ENCODE data around the gene CCDC190. TPM values are rescaled to one million over a fixed set of nuclear protein-coding genes. Genes with fewer than 3 reads are reported as not detected.
A peak's percentile ranks its signal among the peaks of the same experiment; 100 is the strongest.

CCDC190 gene
- total and polyA plus RNA-seq, 2 of the 13 experiments (the other 11 are each of a cell fraction or from before 2014, with no cell fraction given): not detected

DNA sequence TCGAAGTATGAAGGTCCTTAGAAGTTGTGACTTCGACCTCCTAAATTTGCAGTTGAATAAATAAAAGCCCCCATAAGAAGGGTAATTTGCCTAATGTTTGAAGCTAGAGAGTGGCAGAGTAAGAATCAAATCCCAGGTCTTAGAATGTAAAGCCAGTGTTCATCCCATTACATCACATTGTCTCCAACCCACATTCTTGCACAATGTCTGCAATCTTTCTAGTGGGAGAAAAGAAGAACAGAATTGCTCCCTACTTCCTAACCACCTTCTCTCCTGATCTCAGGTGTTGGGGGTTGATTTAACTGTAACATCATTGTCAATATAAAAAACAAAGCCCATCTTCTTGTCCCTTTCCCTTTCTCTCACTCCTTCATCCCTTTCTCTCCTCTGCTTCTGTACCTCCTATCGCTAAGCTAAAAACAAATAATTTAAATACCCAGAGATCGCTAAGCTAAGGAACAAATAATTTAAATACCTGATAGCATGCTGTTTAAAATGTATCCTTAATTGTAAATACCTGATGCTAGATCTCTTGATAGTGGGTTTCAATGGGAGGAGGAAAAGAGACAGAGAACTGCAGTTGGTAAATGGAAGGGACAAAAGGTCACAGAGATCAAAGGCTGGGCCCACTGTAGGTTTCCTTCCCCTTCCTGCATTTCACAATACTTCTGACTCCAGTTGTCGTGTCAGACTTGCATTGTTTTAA is 32.1 kb upstream of the CCDC190 start (continued):
- TF ChIP-seq, protein P1, sequence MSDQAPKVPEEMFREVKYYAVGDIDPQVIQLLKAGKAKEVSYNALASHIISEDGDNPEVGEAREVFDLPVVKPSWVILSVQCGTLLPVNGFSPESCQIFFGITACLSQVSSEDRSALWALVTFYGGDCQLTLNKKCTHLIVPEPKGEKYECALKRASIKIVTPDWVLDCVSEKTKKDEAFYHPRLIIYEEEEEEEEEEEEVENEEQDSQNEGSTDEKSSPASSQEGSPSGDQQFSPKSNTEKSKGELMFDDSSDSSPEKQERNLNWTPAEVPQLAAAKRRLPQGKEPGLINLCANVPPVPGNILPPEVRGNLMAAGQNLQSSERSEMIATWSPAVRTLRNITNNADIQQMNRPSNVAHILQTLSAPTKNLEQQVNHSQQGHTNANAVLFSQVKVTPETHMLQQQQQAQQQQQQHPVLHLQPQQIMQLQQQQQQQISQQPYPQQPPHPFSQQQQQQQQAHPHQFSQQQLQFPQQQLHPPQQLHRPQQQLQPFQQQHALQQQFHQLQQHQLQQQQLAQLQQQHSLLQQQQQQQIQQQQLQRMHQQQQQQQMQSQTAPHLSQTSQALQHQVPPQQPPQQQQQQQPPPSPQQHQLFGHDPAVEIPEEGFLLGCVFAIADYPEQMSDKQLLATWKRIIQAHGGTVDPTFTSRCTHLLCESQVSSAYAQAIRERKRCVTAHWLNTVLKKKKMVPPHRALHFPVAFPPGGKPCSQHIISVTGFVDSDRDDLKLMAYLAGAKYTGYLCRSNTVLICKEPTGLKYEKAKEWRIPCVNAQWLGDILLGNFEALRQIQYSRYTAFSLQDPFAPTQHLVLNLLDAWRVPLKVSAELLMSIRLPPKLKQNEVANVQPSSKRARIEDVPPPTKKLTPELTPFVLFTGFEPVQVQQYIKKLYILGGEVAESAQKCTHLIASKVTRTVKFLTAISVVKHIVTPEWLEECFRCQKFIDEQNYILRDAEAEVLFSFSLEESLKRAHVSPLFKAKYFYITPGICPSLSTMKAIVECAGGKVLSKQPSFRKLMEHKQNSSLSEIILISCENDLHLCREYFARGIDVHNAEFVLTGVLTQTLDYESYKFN (CRISPR knock-in tag; conservative IDR thresholded peaks at IDR 0.05): peak; percentile 80
- TF ChIP-seq, protein P2, sequence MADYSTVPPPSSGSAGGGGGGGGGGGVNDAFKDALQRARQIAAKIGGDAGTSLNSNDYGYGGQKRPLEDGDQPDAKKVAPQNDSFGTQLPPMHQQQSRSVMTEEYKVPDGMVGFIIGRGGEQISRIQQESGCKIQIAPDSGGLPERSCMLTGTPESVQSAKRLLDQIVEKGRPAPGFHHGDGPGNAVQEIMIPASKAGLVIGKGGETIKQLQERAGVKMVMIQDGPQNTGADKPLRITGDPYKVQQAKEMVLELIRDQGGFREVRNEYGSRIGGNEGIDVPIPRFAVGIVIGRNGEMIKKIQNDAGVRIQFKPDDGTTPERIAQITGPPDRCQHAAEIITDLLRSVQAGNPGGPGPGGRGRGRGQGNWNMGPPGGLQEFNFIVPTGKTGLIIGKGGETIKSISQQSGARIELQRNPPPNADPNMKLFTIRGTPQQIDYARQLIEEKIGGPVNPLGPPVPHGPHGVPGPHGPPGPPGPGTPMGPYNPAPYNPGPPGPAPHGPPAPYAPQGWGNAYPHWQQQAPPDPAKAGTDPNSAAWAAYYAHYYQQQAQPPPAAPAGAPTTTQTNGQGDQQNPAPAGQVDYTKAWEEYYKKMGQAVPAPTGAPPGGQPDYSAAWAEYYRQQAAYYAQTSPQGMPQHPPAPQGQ (CRISPR knock-in tag; IDR thresholded peaks at IDR 0.05; ENCODE audit: borderline replicate concordance): no peak
- TF ChIP-seq TCF7L2 (IDR thresholded peaks at IDR 0.05; ENCODE audit: low read depth, low read length) (peak; percentile 97), MYNN (CRISPR knock-in tag; IDR thresholded peaks at IDR 0.05; ENCODE audit: low read depth) (no peak), CREM (IDR thresholded peaks at IDR 0.05) (peak; percentile 71), CREM (CRISPR knock-in tag; IDR thresholded peaks at IDR 0.05) (no peak), FOXM1 (CRISPR knock-in tag; IDR thresholded peaks at IDR 0.05) (no peak), NR2F2 (IDR thresholded peaks at IDR 0.05; ENCODE audit: borderline replicate concordance, low read depth) (peak; percentile 97), GATAD1 (CRISPR knock-in tag; IDR thresholded peaks at IDR 0.05) (peak; percentile 25; the same call in 1 of the 2 replicates), ZNF550 (CRISPR knock-in tag; IDR thresholded peaks at IDR 0.05; ENCODE audit: borderline replicate concordance) (no peak), WIZ (CRISPR knock-in tag; IDR thresholded peaks at IDR 0.05) (no peak), KLF12 (CRISPR knock-in tag; IDR thresholded peaks at IDR 0.05; ENCODE audit: borderline replicate concordance) (no peak), PHF20 (CRISPR knock-in tag; IDR thresholded peaks at IDR 0.05) (no peak), CBX1 (IDR thresholded peaks at IDR 0.05; ENCODE audit: low read depth) (no peak), ZFP82 (CRISPR knock-in tag; IDR thresholded peaks at IDR 0.05; ENCODE audit: borderline replicate concordance) (no peak), NBN (conservative IDR thresholded peaks at IDR 0.05) (no peak), DR1 (CRISPR knock-in tag; IDR thresholded peaks at IDR 0.05) (no peak), ZNF543 (CRISPR knock-in tag; IDR thresholded peaks at IDR 0.05) (no peak), HNF4G (IDR thresholded peaks at IDR 0.05; ENCODE audit: borderline replicate concordance, low read depth, low read length) (peak; percentile 89), HNF4G (CRISPR knock-in tag; IDR thresholded peaks at IDR 0.05; ENCODE audit: borderline replicate concordance, low read depth) (no peak)
- TF ChIP-seq, protein P3, sequence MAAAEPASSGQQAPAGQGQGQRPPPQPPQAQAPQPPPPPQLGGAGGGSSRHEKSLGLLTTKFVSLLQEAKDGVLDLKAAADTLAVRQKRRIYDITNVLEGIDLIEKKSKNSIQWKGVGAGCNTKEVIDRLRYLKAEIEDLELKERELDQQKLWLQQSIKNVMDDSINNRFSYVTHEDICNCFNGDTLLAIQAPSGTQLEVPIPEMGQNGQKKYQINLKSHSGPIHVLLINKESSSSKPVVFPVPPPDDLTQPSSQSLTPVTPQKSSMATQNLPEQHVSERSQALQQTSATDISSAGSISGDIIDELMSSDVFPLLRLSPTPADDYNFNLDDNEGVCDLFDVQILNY (CRISPR knock-in tag; conservative IDR thresholded peaks at IDR 0.05): no peak
- TF ChIP-seq, protein P4, sequence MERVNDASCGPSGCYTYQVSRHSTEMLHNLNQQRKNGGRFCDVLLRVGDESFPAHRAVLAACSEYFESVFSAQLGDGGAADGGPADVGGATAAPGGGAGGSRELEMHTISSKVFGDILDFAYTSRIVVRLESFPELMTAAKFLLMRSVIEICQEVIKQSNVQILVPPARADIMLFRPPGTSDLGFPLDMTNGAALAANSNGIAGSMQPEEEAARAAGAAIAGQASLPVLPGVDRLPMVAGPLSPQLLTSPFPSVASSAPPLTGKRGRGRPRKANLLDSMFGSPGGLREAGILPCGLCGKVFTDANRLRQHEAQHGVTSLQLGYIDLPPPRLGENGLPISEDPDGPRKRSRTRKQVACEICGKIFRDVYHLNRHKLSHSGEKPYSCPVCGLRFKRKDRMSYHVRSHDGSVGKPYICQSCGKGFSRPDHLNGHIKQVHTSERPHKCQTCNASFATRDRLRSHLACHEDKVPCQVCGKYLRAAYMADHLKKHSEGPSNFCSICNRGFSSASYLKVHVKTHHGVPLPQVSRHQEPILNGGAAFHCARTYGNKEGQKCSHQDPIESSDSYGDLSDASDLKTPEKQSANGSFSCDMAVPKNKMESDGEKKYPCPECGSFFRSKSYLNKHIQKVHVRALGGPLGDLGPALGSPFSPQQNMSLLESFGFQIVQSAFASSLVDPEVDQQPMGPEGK (CRISPR knock-in tag; IDR thresholded peaks at IDR 0.05): peak; percentile 76
- TF ChIP-seq, protein P5, sequence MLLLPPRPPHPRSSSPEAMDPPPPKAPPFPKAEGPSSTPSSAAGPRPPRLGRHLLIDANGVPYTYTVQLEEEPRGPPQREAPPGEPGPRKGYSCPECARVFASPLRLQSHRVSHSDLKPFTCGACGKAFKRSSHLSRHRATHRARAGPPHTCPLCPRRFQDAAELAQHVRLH (CRISPR knock-in tag; IDR thresholded peaks at IDR 0.05; ENCODE audit: borderline replicate concordance, low read depth): no peak
